ENCODE results near the gene ZNF414. TPM values are rescaled to one million over a fixed set of nuclear protein-coding genes. Genes with fewer than 3 reads are reported as not detected.
A peak's percentile ranks its signal among the peaks of the same experiment; 100 is the strongest.

Gene ZNF414
- total RNA-seq, 2 experiments from 2014 or later = 36.3 to 38.0 TPM

GRCh38 chr19:8469613-8470368 lies 44.2 kb downstream of the ZNF414 start:
- peaks cover 98% of the 10 kb centered on the region for H3K36me3 Mint-ChIP-seq (ENCODE audit: low read depth)
- no peaks in the 10 kb centered on the region for H3K27me3 Mint-ChIP-seq
- DNase-seq (no peak), ATAC-seq (ENCODE audit: poor library complexity) (no peak)
- ChIA-PET POLR2A (no interaction called here), CTCF (no interaction called here)
- H3K9me3 ChIP-seq (ENCODE audit: control insufficient read depth in 1 of 2, insufficient read depth in 1 of 2, low read length in 2 of 2) = no peaks in the 10 kb centered on the region
- no peaks in the 10 kb centered on the region for H3K27me3 ChIP-seq (ENCODE audit: control insufficient read depth in 1 of 2, insufficient read depth in 2 of 2, low read length in 2 of 2)
- H3K4me1 Mint-ChIP-seq (ENCODE audit: low read depth) = peaks cover 63% of the 10 kb centered on the region
- H3K4me3 ChIP-seq (ENCODE audit: low read length) = no peak overlapping the region
- H3K9me3 Mint-ChIP-seq = no peaks in the 10 kb centered on the region
- no peak overlapping the region for H3K27ac ChIP-seq (ENCODE audit: low read depth in 1 of 2, low read length in 2 of 2)
- intact Hi-C loops (cut with DNase I, micrococcal nuclease) = no loop called here
- TF ChIP-seq, protein P1, sequence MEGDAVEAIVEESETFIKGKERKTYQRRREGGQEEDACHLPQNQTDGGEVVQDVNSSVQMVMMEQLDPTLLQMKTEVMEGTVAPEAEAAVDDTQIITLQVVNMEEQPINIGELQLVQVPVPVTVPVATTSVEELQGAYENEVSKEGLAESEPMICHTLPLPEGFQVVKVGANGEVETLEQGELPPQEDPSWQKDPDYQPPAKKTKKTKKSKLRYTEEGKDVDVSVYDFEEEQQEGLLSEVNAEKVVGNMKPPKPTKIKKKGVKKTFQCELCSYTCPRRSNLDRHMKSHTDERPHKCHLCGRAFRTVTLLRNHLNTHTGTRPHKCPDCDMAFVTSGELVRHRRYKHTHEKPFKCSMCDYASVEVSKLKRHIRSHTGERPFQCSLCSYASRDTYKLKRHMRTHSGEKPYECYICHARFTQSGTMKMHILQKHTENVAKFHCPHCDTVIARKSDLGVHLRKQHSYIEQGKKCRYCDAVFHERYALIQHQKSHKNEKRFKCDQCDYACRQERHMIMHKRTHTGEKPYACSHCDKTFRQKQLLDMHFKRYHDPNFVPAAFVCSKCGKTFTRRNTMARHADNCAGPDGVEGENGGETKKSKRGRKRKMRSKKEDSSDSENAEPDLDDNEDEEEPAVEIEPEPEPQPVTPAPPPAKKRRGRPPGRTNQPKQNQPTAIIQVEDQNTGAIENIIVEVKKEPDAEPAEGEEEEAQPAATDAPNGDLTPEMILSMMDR (IDR thresholded peaks at IDR 0.05) = no peak
- H3K4me3 Mint-ChIP-seq = no peak overlapping the region
- no peaks in the 10 kb centered on the region for H3K4me1 ChIP-seq (ENCODE audit: insufficient read depth, low read length)
- peaks cover 94% of the 10 kb centered on the region for H3K36me3 ChIP-seq (ENCODE audit: insufficient read depth, low read length)
- peak overlapping the region; percentile 58 for H3K27ac Mint-ChIP-seq

DNA sequence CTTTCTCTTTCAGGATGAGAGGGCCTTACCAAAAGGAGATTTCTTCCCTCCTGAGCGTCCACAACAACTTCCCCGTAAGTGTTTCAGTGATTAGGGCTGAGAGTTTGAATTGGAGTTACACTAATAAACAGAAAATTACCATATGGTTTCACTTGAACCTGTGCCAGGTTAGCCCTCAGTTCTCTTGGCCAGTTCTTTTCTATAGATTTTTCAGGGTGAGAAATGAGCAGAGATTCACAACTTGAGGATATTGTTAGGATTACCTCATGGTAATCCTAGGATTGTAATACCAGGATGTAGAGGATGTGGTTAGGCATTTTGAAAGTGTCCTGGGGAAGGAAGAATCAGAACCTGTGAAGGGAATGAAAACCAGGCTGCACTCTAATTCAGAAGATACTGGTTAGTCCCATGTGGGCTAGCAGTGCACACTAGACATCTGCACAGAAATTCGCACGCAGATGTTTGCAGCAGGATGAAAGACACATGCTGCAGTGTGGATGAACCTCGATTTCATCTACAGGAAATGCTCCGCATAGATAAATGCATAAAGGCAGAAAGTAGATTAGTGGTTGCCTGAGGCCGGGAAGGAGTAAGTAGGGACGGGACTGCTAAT lies 45.1 kb downstream of the ZNF414 start:
- H3K4me1 Mint-ChIP-seq (ENCODE audit: low read depth) = peaks cover 57% of the 10 kb centered on the region
- no peaks in the 10 kb centered on the region for H3K27me3 Mint-ChIP-seq
- peak overlapping the region; percentile 42 for H3K4me3 Mint-ChIP-seq
- CTCF ChIA-PET = no interaction called here
- TF ChIP-seq, protein P1 (IDR thresholded peaks at IDR 0.05) = no peak
- H3K27me3 ChIP-seq (ENCODE audit: control insufficient read depth in 1 of 2, insufficient read depth in 2 of 2, low read length in 2 of 2) = no peaks in the 10 kb centered on the region
- no peaks in the 10 kb centered on the region for H3K9me3 Mint-ChIP-seq
- intact Hi-C loops (cut with DNase I, micrococcal nuclease) = no loop called here
- DNase-seq = no peak
- POLR2A ChIA-PET = no interaction called here
- peak; percentile 47 for ATAC-seq (ENCODE audit: poor library complexity)
- H3K4me3 ChIP-seq (ENCODE audit: low read length) = no peak overlapping the region
- no peaks in the 10 kb centered on the region for H3K9me3 ChIP-seq (ENCODE audit: control insufficient read depth in 1 of 2, insufficient read depth in 1 of 2, low read length in 2 of 2)
- H3K4me1 ChIP-seq (ENCODE audit: insufficient read depth, low read length) = no peaks in the 10 kb centered on the region
- H3K36me3 ChIP-seq (ENCODE audit: insufficient read depth, low read length) = peaks cover 94% of the 10 kb centered on the region
- peaks cover 98% of the 10 kb centered on the region for H3K36me3 Mint-ChIP-seq (ENCODE audit: low read depth)
- peak overlapping the region; percentile 53 for H3K27ac Mint-ChIP-seq
- no peak overlapping the region for H3K27ac ChIP-seq (ENCODE audit: low read depth in 1 of 2, low read length in 2 of 2)

GRCh38 chr19:8468124-8468523 lies 45.8 kb downstream of the ZNF414 start:
- Histone ChIP-seq H3K9me3 (ENCODE audit: control insufficient read depth in 1 of 2, insufficient read depth in 1 of 2, low read length in 2 of 2) (no peaks in the 10 kb centered on the region), H3K27me3 (ENCODE audit: control insufficient read depth in 1 of 2, insufficient read depth in 2 of 2, low read length in 2 of 2) (no peaks in the 10 kb centered on the region), H3K27ac (ENCODE audit: low read depth in 1 of 2, low read length in 2 of 2) (no peak overlapping the region), H3K4me1 (ENCODE audit: insufficient read depth, low read length) (no peaks in the 10 kb centered on the region), H3K36me3 (ENCODE audit: insufficient read depth, low read length) (peaks cover 97% of the 10 kb centered on the region), H3K4me3 (ENCODE audit: low read length) (no peak overlapping the region)
- Mint-ChIP-seq H3K27me3 (no peaks in the 10 kb centered on the region), H3K4me3 (no peak overlapping the region), H3K4me1 (ENCODE audit: low read depth) (peaks cover 57% of the 10 kb centered on the region), H3K36me3 (ENCODE audit: low read depth) (peaks cover 98% of the 10 kb centered on the region), H3K9me3 (no peaks in the 10 kb centered on the region), H3K27ac (no peak overlapping the region)
- TF ChIP-seq, protein P1 (IDR thresholded peaks at IDR 0.05) = no peak
- DNase-seq (no peak), ATAC-seq (ENCODE audit: poor library complexity) (no peak)
- intact Hi-C loops (cut with DNase I, micrococcal nuclease) = no loop called here
- CTCF ChIA-PET = no interaction called here
- POLR2A ChIA-PET = interaction anchor here (0.8 kb wide), 1 partner anchor 19 kb away, joined by 3 read pairs; no protein-coding TSS in a partner anchor
